ENCODE measurements around the gene MARS1.

- TF ChIP-seq CTCF (IDR thresholded peaks at IDR 0.05) (no peak), POLR2A (IDR thresholded peaks at IDR 0.05) (no peak)
Measured at GRCh38 chr12:57553343-57554202, 65.7 kb downstream of the MARS1 start.

Measured in esophagus squamous epithelium (tissue), 4 donors.